HG03025 (cell line): ENCODE data around the gene RGL2.

Source experiments
- ATAC-seq: cut with Tn5 transposase; IDR thresholded peaks from one replicate; pipeline ENCODE4 v1.9.1; 2021; ENCODE audit warnings: mild to moderate bottlenecking, moderate library complexity; ENCODE audit not compliant: unreplicated experiment, low FRiP score

RGL2 gene

GRCh38 chr6:33247977-33248642 is 50.6 kb downstream of the RGL2 start:
- ATAC-seq: peak; percentile 35

DNA sequence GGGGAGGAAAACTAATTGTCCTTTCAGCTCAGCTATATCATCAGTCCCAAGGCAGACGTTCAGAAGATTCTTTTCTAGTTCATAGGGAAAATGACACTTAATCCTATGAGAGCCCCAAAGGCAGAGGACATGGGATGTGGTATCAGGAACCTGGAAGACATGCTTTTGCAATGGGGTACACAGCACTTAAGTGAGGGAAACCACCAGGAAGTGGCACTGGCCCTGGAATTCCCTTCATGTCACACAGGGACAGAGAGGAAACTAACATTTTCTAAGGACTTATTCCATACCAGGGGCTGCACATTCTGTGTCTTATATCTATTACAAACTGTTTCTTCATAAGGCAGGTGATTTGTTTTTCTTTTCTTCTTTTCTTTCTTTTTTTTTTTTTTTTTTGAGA is 55.3 kb downstream of the RGL2 start:
- ATAC-seq: no peak

DNA sequence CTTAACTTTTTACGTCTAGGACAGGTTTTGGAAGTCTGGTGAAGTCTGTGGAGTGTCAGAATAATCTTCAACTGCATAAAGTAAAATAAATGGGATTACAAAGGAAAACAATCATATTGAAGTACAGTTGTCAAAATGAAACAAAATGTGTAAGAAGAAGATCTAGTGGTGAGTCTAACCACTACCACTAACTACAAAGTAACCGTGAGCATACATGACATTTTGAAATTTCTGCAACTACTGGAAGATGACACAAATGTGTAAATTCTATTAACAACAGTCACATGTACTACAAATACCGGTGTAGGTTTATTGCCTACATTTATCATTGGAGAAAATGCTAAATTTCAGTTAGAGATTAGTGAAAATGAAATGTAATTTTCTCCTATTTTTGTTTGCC is 56.8 kb downstream of the RGL2 start:
- no peak for ATAC-seq
